Measurements from ENCODE around the gene ZNF587B.
"Not testable (repeated sequence)": the region's sequence is repeated elsewhere in the genome, so short reads cannot be mapped to it uniquely, and the experiment has no call there.

DNA sequence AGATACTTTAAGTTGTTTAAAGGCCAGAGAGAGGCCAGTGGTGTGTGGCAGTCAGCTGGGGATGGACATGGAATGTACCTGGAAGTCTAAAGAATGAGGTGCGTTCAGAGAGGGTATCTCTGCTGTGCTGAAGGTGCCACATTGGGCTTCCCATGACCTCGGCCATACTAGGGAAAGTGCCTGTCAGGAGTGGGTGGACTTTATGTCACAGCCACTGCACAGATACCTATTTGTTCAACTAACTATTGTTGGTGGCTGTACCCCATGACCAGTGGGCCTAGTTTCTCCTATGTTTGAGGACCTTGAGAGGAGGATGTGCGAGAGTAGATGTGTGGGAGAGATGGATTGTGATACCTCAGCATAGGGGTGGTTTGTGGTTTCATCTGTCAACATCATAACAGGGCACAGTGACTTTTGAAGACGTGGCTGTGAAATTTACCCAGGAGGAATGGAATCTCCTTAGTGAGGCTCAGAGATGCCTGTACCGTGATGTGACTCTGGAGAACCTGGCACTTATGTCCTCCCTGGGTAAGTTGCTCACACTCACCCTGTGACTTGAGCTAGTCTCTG is 8.6 kb downstream of the ZNF587B start:
- not testable (repeated sequence) for TF ChIP-seq POLR2A (IDR thresholded peaks at IDR 0.05)
- TF ChIP-seq, protein P1, sequence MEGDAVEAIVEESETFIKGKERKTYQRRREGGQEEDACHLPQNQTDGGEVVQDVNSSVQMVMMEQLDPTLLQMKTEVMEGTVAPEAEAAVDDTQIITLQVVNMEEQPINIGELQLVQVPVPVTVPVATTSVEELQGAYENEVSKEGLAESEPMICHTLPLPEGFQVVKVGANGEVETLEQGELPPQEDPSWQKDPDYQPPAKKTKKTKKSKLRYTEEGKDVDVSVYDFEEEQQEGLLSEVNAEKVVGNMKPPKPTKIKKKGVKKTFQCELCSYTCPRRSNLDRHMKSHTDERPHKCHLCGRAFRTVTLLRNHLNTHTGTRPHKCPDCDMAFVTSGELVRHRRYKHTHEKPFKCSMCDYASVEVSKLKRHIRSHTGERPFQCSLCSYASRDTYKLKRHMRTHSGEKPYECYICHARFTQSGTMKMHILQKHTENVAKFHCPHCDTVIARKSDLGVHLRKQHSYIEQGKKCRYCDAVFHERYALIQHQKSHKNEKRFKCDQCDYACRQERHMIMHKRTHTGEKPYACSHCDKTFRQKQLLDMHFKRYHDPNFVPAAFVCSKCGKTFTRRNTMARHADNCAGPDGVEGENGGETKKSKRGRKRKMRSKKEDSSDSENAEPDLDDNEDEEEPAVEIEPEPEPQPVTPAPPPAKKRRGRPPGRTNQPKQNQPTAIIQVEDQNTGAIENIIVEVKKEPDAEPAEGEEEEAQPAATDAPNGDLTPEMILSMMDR (IDR thresholded peaks at IDR 0.05): not testable (repeated sequence)

Measured in thyroid gland (tissue), 4 donors.